Left lung (tissue), 10 donors: ENCODE results near the gene KIF26A. TPM values are rescaled to one million over a fixed set of nuclear protein-coding genes. Genes with fewer than 3 reads are reported as not detected.

ENCODE experiments used
- ATAC-seq: fragments of 200-7000 bp; cut with Tn5 transposase; one replicate; pipeline ENCODE4 v1.9.1; 2020; ENCODE audit warnings: moderate library complexity
- DNase-seq, 4 donors: peaks; one replicate each; pipeline ENCODE4 v3.0.0-alpha.2; 2013 to 2020
- H3K27ac ChIP-seq, 2 donors: fragments of 200-600 bp; sonication (generic) in 1 of 2; one replicate each; pipeline versions ENCODE4 v1.5.0 to v1.8.0; 2020 to 2021
- H3K27me3 ChIP-seq, 2 donors: fragments of 200-600 bp; sonication (generic) in 1 of 2; one replicate each; pipeline versions ENCODE4 v1.5.0 to v1.8.0; 2020 to 2021
- H3K36me3 ChIP-seq, 2 donors: fragments of 200-600 bp; sonication (generic) in 1 of 2; one replicate each; pipeline versions ENCODE4 v1.5.0 to v1.8.0; 2020 to 2021
- H3K4me1 ChIP-seq, 2 donors: fragments of 200-600 bp; one replicate each; pipeline ENCODE4 v1.8.0; 2021
- H3K4me3 ChIP-seq, 2 donors: fragments of 200-600 bp; sonication (generic) in 1 of 2; one replicate each; pipeline versions ENCODE4 v1.5.0 to v1.8.0; 2020 to 2021; ENCODE audit warnings: mild to moderate bottlenecking in 1 of 2
- H3K9me3 ChIP-seq, 2 donors: fragments of 200-600 bp; sonication (generic) in 1 of 2; one replicate each; pipeline versions ENCODE4 v1.5.0 to v1.8.0; 2020 to 2021
- CTCF ChIP-seq, 2 donors: fragments of 200-600 bp; sonication (generic) in 1 of 2; IDR thresholded peaks; one replicate each; pipeline versions ENCODE4 v1.5.0 to v1.8.0; 2021; ENCODE audit warnings: antibody characterized with exemption in 2 of 2
- intact Hi-C, 2 donors: fragments of 100-400 bp; cut with DNase I; formaldehyde crosslinking; loops; one replicate each; pipeline versions ENCODE4 v1.11.2 to v1.14.2; 2022
- polyA plus RNA-seq, 6 donors: library from polyadenylated mRNA; unstranded; fragments of 120-200 nt; gene quantifications; one replicate each; pipeline ENCODE4 v1.2.1, GENCODE V29; 2013; ENCODE audit not compliant: insufficient read length in 6 of 6
- total RNA-seq, 2 donors: library from RNA; stranded (reverse); fragmentation: NEBNext Ultra II Directional; extraction: Animal tissue kit (Norgen Biotek cat#: 25700); gene quantifications; one replicate each; pipeline ENCODE4 v1.2.1, GENCODE V29; 2021
- donor health status: DM: no; HTN: yes; CAD: no.
- donor health status: DM: no; HTN: no; CAD: no.

The KIF26A gene
- total and polyA plus RNA-seq, 8 donors = 4.5 to 25.5 (median 14.4) TPM

- Histone ChIP-seq H3K4me1 (peaks cover under 1 to 8% of the 10 kb centered on the region in 2 donors), H3K4me3 (no peak overlapping the region), H3K27ac (no peak overlapping the region), H3K27me3 (peaks cover 0 to 46% of the 10 kb centered on the region in 2 donors), H3K9me3 (no peaks in the 10 kb centered on the region), H3K36me3 (no peaks in the 10 kb centered on the region)
- ATAC-seq = no peak
- DNase-seq = peak in 1 of 4 donors; percentile 67
- intact Hi-C loops = no loop called here
- TF ChIP-seq CTCF (IDR thresholded peaks at IDR 0.05) = no peak
Measured at GRCh38 chr14:104095426-104096310, 42.7 kb upstream of the KIF26A start.

GRCh38 chr14:104096318-104096717 lies 42.1 kb upstream of the KIF26A start:
- Histone ChIP-seq H3K4me1 (peaks cover 7 to 8% of the 10 kb centered on the region in 2 donors), H3K27me3 (peaks cover 0 to 46% of the 10 kb centered on the region in 2 donors), H3K9me3 (no peaks in the 10 kb centered on the region), H3K36me3 (no peaks in the 10 kb centered on the region), H3K27ac (no peak overlapping the region), H3K4me3 (no peak overlapping the region)
- TF ChIP-seq CTCF (IDR thresholded peaks at IDR 0.05) = no peak
- ATAC-seq (no peak), DNase-seq (peak in 1 of 4 donors; percentile 47)
- intact Hi-C loops = no loop called here

- DNase-seq = peak in 1 of 4 donors; percentile 71
- intact Hi-C loops = no loop called here
- ATAC-seq = no peak
Measured at GRCh38 chr14:104096751-104097700, 41.4 kb upstream of the KIF26A start.

GRCh38 chr14:104098272-104099095 lies 39.9 kb upstream of the KIF26A start:
- intact Hi-C loops = no loop called here
- Histone ChIP-seq H3K9me3 (no peaks in the 10 kb centered on the region), H3K27me3 (peaks cover 0 to 36% of the 10 kb centered on the region in 2 donors), H3K4me3 (no peak overlapping the region), H3K36me3 (no peaks in the 10 kb centered on the region), H3K27ac (no peak overlapping the region), H3K4me1 (peaks cover 8% of the 10 kb centered on the region in 2 donors)
- TF ChIP-seq CTCF (IDR thresholded peaks at IDR 0.05) = no peak
- peak in 1 of 4 donors; percentile 65 for DNase-seq
- ATAC-seq = no peak

More at GRCh38 chr14:104096751-104097700, 41.4 kb upstream of the KIF26A start:
- Histone ChIP-seq H3K27me3 (peaks cover 0 to 41% of the 10 kb centered on the region in 2 donors), H3K9me3 (no peaks in the 10 kb centered on the region), H3K4me3 (no peak overlapping the region), H3K36me3 (no peaks in the 10 kb centered on the region), H3K27ac (no peak overlapping the region), H3K4me1 (peaks cover 8% of the 10 kb centered on the region in 2 donors)
- no peak for TF ChIP-seq CTCF (IDR thresholded peaks at IDR 0.05)
